SU-DHL-6 (cell line): ENCODE results near the gene PARVB.

Source experiments
- H2AFZ ChIP-seq: fragments of 200-600 bp; sonication (generic); 2 replicates; pipeline ENCODE4 v1.6.1; 2014; ENCODE audit warnings: low read depth, mild to moderate bottlenecking, moderate library complexity, mixed read lengths, antibody characterized with exemption, low read length; ENCODE audit not compliant: severe bottlenecking
- H3F3A ChIP-seq: fragments of 200-600 bp; shearing (Covaris generic); 2 replicates; pipeline ENCODE4 v1.6.0; 2016; ENCODE audit warnings: antibody characterized with exemption, mild to moderate bottlenecking; ENCODE audit not compliant: insufficient read depth
- H3K27ac ChIP-seq: fragments of 200-600 bp; sonication (generic); 2 replicates; pipeline ENCODE4 v1.5.1; 2016; ENCODE audit warnings: low read depth, mild to moderate bottlenecking, low read length, moderate library complexity, mixed read lengths
- H3K27me3 ChIP-seq: fragments of 200-600 bp; sonication (generic), shearing (Covaris generic); 2 replicates; pipeline ENCODE4 v1.6.0; 2014; ENCODE audit warnings: mild to moderate bottlenecking, low read length
- H3K36me3 ChIP-seq: fragments of 200-600 bp; sonication (generic); 2 replicates; pipeline ENCODE4 v1.6.1; 2014; ENCODE audit warnings: mild to moderate bottlenecking, low read length, mixed read lengths
- H3K4me2 ChIP-seq: fragments of 300-600, 200-600 bp; shearing (Covaris generic), sonication (generic); 2 replicates; pipeline ENCODE4 v1.6.0; 2014; ENCODE audit warnings: low read length, low read depth, mild to moderate bottlenecking; ENCODE audit not compliant: poor library complexity, severe bottlenecking
- H3K4me3 ChIP-seq: fragments of 200-600 bp; sonication (generic); 2 replicates; pipeline ENCODE4 v1.5.1; 2014; ENCODE audit warnings: antibody characterized with exemption, low read length, mild to moderate bottlenecking, mixed read lengths; ENCODE audit not compliant: insufficient read depth, poor library complexity, severe bottlenecking
- H3K79me2 ChIP-seq: fragments of 200-600 bp; sonication (generic); 2 replicates; pipeline ENCODE4 v1.6.1; 2014; ENCODE audit warnings: mild to moderate bottlenecking, low read length, moderate library complexity; ENCODE audit not compliant: insufficient read depth
- H3K9ac ChIP-seq: fragments of 200-600 bp; sonication (generic); 2 replicates; pipeline ENCODE4 v1.7.0; 2014; ENCODE audit warnings: mild to moderate bottlenecking, low read length
- H3K9me2 ChIP-seq: fragments of 200-600 bp; sonication (generic); replicated peaks from 2 replicates; pipeline ENCODE4 v1.6.1; 2014; ENCODE audit warnings: low read length; ENCODE audit not compliant: insufficient read depth
- H3K9me3 ChIP-seq: fragments of 200-600 bp; sonication (generic); 2 replicates; pipeline ENCODE4 v1.6.1; 2014; ENCODE audit warnings: low read length, mixed read lengths; ENCODE audit not compliant: insufficient read depth
- H4K20me1 ChIP-seq: fragments of 200-600 bp; sonication (generic); 2 replicates; pipeline ENCODE4 v1.6.1; 2014; ENCODE audit warnings: low read depth, mild to moderate bottlenecking, antibody characterized with exemption, low read length, moderate library complexity, mixed read lengths
- CTCF ChIP-seq: fragments of 200-600 bp; sonication (generic); IDR thresholded peaks from one replicate; pipeline ENCODE4 v1.5.1; 2017; ENCODE audit warnings: antibody characterized with exemption, mild to moderate bottlenecking, low read length, moderate library complexity; ENCODE audit not compliant: insufficient read depth, poor library complexity, severe bottlenecking
- EZH2phosphoT487 ChIP-seq: fragments of 200-600 bp; sonication (generic), shearing (Covaris generic); conservative IDR thresholded peaks from 2 replicates; pipeline ENCODE4 v1.6.1; 2018; ENCODE audit warnings: mild to moderate bottlenecking, antibody characterized with exemption, low read length, moderate library complexity, mixed read lengths

PARVB gene

GRCh38 chr22:44023404-44024287 lies 456 bp upstream of the PARVB start:
- Histone ChIP-seq H3K27me3 (no peaks in the 10 kb centered on the region), H3K4me2 (no peak overlapping the region), H3K4me3 (no peak overlapping the region), H3K36me3 (no peaks in the 10 kb centered on the region), H3K9me3 (no peaks in the 10 kb centered on the region), H3K79me2 (no peaks in the 10 kb centered on the region), H2AFZ (no peak overlapping the region), H3K27ac (no peak overlapping the region), H3F3A (no peaks in the 10 kb centered on the region), H3K9me2 (no peaks in the 10 kb centered on the region), H3K9ac (no peak overlapping the region), H4K20me1 (no peaks in the 10 kb centered on the region)
- TF ChIP-seq EZH2phosphoT487, result no peak
- TF ChIP-seq CTCF, result no peak

- Histone ChIP-seq H3K9me3 (no peaks in the 10 kb centered on the region), H3K9me2 (no peaks in the 10 kb centered on the region), H3K9ac (no peak overlapping the region), H3K27me3 (no peaks in the 10 kb centered on the region), H3K36me3 (no peaks in the 10 kb centered on the region), H4K20me1 (no peaks in the 10 kb centered on the region), H3K4me3 (no peak overlapping the region), H3K4me2 (no peak overlapping the region), H2AFZ (no peak overlapping the region), H3F3A (no peaks in the 10 kb centered on the region), H3K27ac (no peak overlapping the region), H3K79me2 (no peaks in the 10 kb centered on the region)
- TF ChIP-seq CTCF (no peak), EZH2phosphoT487 (0 out of 2 replicates have a peak, but pooled peaks have one; percentile 33)
These were observed 1.3 kb downstream of the PARVB start for GRCh38 chr22:44025171-44026065.

GRCh38 chr22:44026066-44026629 lies 2.0 kb downstream of the PARVB start:
- no peak overlapping the region for H3K9ac ChIP-seq
- H3K9me2 ChIP-seq, result no peaks in the 10 kb centered on the region
- H3K4me3 ChIP-seq, result no peak overlapping the region
- no peaks in the 10 kb centered on the region for H4K20me1 ChIP-seq
- no peaks in the 10 kb centered on the region for H3F3A ChIP-seq
- H3K27ac ChIP-seq, result no peak overlapping the region
- no peaks in the 10 kb centered on the region for H3K9me3 ChIP-seq
- no peak overlapping the region for H3K4me2 ChIP-seq
- no peak overlapping the region for H2AFZ ChIP-seq
- no peaks in the 10 kb centered on the region for H3K36me3 ChIP-seq
- no peaks in the 10 kb centered on the region for H3K27me3 ChIP-seq
- no peaks in the 10 kb centered on the region for H3K79me2 ChIP-seq
- TF ChIP-seq EZH2phosphoT487 (no peak), CTCF (no peak)
